K562 (cell line): ENCODE data around the gene RPLP2. TPM values are rescaled to one million over a fixed set of nuclear protein-coding genes. Genes with fewer than 3 reads are reported as not detected.

Experiments used
- ETV6 ChIP-seq, 3 experiments: fragments of 150-350 bp in 1 of 3; sonication (generic) in 1 of 3; formaldehyde crosslinking in 1 of 3; IDR thresholded peaks; 2 replicates each; pipeline versions ENCODE4 v1.6.1 to v1.8.0; 2014 to 2022; ENCODE audit warnings: borderline replicate concordance in 2 of 3, low read depth in 2 of 3, antibody characterized with exemption in 1 of 3, low read length in 1 of 3, mild to moderate bottlenecking in 1 of 3, missing genetic modification reagents in 1 of 3
- KDM4B ChIP-seq, 2 experiments: fragments of 450-650 bp in 1 of 2; sonication (generic) in 1 of 2; IDR thresholded peaks; 2 replicates each; pipeline ENCODE4 v1.6.1; 2016 to 2017; ENCODE audit warnings: borderline replicate concordance in 2 of 2, antibody characterized with exemption in 1 of 2, low read depth in 1 of 2, mild to moderate bottlenecking in 1 of 2
- ZKSCAN1 ChIP-seq: fragments of 150-350 bp; IDR thresholded peaks from 2 replicates; pipeline ENCODE4 v1.6.1; 2016; ENCODE audit warnings: low read depth, low read length
- polyA plus RNA-seq, 8 experiments: library from polyadenylated mRNA; depleted of rRNA in 4 of 8; stranded (reverse) in 5 of 8; unstranded in 3 of 8; fragments of >200 nt; fragmentation: Nextera tagmentation in 2 of 8; fragmentation: Illumina TruSeq in 1 of 8; extraction: Ambion mirVana in 2 of 8; extraction: Trizol in 1 of 8; gene quantifications; 2 replicates each; pipeline versions ENCODE4 v1.2.1 to v1.2.3, GENCODE V29; 2011 to 2014; ENCODE audit warnings: inconsistent platforms in 1 of 8, missing spikeins in 1 of 8
- total RNA-seq, 7 experiments: library from RNA; depleted of rRNA in 6 of 7; stranded (reverse); fragments of >200 nt in 6 of 7; fragmentation: Illumina TruSeq in 2 of 7; extraction: Trizol in 2 of 7; gene quantifications; 2 replicates each; pipeline versions ENCODE4 v1.2.1 to v1.2.3, GENCODE V29; 2011 to 2021; ENCODE audit warnings: low replicate concordance in 1 of 7
- TF ChIP-seq, protein P1 (sequence below): sonication (generic); formaldehyde crosslinking; IDR thresholded peaks from 2 replicates; pipeline ENCODE4 v1.8.1; 2023; ENCODE audit warnings: missing genetic modification reagents, mild to moderate bottlenecking, borderline replicate concordance
- TF ChIP-seq, protein P2 (sequence below): fragments of 450-650 bp; formaldehyde crosslinking; IDR thresholded peaks from 2 replicates; pipeline ENCODE4 v1.4.0; 2022; ENCODE audit warnings: missing genetic modification characterization
- TF ChIP-seq, protein P3 (sequence below): IDR thresholded peaks from 2 replicates; pipeline ENCODE4 v1.6.1; 2014; ENCODE audit warnings: antibody characterized with exemption
- TF ChIP-seq, protein P4 (sequence below): fragments of 450-650 bp; IDR thresholded peaks from 2 replicates; pipeline ENCODE4 v1.6.1; 2017; ENCODE audit warnings: mild to moderate bottlenecking, moderate library complexity
- TF ChIP-seq, protein P5 (sequence below): fragments of 450-650 bp; IDR thresholded peaks from 2 replicates; pipeline ENCODE4 v1.7.0; 2016; ENCODE audit warnings: borderline replicate concordance
- TF ChIP-seq, protein P6 (sequence below), 2 experiments: IDR thresholded peaks in 1 of 2; conservative IDR thresholded peaks in 1 of 2; 2 replicates each; pipeline ENCODE4 v1.6.1; 2016; ENCODE audit warnings: low read depth in 2 of 2, mild to moderate bottlenecking in 1 of 2, missing compliant biosample characterization in 1 of 2, missing genetic modification characterization in 1 of 2, moderate library complexity in 1 of 2

The RPLP2 gene
- total and polyA plus RNA-seq, 9 of the 15 experiments (the other 6 are each of a cell fraction or from before 2014, with no cell fraction given), result 528 to 3,807 (median 1,633) TPM

DNA sequence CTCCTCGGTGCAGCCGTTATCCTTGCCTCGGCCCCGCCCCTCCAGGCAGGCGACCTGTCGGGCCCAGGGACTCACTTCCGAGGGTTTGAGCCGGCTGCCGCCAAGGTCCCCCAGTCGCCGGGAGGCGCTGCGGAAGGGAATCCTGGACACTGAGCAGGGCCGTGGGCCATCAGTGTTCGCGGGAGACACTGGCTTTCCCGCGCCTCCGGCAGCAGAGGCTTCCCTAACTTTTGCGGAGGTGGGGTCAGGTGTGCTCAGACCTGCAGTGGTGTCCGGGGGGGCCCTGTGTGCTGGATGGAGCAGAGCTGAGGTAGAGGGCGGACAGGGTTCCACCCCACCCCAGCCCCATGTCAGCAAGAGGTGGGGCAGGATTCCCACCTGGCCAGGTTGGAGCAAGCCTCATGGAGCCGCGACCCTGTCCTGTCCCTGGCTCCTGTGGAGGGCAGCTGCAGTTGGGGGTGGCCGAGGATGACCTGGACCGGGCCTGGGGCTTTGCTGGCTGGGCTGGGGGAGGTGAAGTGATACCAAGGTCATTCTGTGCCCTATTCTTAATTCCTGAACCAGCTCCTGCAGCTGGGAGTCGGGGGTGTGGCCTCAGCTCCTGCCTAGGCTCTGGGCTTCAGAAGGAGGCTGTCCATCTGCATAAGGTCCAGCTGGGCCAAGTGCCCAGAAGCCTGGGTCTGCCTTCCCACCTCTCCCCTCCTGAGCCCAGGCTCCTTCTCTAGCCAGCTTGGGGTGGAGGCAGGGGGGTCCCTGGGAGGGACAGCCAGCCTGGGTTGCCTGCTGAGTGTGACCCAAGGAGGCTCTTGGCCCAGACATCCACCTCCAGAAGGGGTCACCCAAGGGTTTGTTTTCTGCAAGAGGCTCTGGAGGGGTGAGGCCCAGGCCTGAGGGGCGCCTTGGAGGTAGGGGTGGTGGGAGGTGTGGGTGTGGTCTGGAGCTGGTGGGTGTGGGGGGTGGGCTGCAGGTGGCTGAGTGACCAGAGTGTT, 41.3 kb downstream of the RPLP2 start (continued):
- TF ChIP-seq, protein P1, sequence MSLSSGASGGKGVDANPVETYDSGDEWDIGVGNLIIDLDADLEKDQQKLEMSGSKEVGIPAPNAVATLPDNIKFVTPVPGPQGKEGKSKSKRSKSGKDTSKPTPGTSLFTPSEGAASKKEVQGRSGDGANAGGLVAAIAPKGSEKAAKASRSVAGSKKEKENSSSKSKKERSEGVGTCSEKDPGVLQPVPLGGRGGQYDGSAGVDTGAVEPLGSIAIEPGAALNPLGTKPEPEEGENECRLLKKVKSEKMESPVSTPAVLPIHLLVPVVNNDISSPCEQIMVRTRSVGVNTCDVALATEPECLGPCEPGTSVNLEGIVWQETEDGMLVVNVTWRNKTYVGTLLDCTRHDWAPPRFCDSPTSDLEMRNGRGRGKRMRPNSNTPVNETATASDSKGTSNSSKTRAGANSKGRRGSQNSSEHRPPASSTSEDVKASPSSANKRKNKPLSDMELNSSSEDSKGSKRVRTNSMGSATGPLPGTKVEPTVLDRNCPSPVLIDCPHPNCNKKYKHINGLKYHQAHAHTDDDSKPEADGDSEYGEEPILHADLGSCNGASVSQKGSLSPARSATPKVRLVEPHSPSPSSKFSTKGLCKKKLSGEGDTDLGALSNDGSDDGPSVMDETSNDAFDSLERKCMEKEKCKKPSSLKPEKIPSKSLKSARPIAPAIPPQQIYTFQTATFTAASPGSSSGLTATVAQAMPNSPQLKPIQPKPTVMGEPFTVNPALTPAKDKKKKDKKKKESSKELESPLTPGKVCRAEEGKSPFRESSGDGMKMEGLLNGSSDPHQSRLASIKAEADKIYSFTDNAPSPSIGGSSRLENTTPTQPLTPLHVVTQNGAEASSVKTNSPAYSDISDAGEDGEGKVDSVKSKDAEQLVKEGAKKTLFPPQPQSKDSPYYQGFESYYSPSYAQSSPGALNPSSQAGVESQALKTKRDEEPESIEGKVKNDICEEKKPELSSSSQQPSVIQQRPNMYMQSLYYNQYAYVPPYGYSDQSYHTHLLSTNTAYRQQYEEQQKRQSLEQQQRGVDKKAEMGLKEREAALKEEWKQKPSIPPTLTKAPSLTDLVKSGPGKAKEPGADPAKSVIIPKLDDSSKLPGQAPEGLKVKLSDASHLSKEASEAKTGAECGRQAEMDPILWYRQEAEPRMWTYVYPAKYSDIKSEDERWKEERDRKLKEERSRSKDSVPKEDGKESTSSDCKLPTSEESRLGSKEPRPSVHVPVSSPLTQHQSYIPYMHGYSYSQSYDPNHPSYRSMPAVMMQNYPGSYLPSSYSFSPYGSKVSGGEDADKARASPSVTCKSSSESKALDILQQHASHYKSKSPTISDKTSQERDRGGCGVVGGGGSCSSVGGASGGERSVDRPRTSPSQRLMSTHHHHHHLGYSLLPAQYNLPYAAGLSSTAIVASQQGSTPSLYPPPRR (CRISPR knock-in tag), result no peak
- TF ChIP-seq, protein P2, sequence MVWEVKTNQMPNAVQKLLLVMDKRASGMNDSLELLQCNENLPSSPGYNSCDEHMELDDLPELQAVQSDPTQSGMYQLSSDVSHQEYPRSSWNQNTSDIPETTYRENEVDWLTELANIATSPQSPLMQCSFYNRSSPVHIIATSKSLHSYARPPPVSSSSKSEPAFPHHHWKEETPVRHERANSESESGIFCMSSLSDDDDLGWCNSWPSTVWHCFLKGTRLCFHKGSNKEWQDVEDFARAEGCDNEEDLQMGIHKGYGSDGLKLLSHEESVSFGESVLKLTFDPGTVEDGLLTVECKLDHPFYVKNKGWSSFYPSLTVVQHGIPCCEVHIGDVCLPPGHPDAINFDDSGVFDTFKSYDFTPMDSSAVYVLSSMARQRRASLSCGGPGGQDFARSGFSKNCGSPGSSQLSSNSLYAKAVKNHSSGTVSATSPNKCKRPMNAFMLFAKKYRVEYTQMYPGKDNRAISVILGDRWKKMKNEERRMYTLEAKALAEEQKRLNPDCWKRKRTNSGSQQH, result no peak
- TF ChIP-seq, protein P3, sequence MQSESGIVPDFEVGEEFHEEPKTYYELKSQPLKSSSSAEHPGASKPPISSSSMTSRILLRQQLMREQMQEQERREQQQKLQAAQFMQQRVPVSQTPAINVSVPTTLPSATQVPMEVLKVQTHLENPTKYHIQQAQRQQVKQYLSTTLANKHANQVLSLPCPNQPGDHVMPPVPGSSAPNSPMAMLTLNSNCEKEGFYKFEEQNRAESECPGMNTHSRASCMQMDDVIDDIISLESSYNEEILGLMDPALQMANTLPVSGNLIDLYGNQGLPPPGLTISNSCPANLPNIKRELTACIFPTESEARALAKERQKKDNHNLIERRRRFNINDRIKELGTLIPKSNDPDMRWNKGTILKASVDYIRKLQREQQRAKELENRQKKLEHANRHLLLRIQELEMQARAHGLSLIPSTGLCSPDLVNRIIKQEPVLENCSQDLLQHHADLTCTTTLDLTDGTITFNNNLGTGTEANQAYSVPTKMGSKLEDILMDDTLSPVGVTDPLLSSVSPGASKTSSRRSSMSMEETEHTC, result no peak
- no peak for TF ChIP-seq KDM4B (IDR thresholded peaks at IDR 0.05; ENCODE audit: borderline replicate concordance in 2 of 2, low read depth in 1 of 2)
- TF ChIP-seq ETV6 (IDR thresholded peaks at IDR 0.05; ENCODE audit: borderline replicate concordance in 1 of 2, low read depth in 2 of 2, low read length in 1 of 2), result no peak
- TF ChIP-seq ETV6 (CRISPR knock-in tag; IDR thresholded peaks at IDR 0.05; ENCODE audit: borderline replicate concordance), result no peak
- TF ChIP-seq, protein P4, sequence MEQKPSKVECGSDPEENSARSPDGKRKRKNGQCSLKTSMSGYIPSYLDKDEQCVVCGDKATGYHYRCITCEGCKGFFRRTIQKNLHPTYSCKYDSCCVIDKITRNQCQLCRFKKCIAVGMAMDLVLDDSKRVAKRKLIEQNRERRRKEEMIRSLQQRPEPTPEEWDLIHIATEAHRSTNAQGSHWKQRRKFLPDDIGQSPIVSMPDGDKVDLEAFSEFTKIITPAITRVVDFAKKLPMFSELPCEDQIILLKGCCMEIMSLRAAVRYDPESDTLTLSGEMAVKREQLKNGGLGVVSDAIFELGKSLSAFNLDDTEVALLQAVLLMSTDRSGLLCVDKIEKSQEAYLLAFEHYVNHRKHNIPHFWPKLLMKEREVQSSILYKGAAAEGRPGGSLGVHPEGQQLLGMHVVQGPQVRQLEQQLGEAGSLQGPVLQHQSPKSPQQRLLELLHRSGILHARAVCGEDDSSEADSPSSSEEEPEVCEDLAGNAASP, result no peak
- no peak for TF ChIP-seq ZKSCAN1
- TF ChIP-seq, protein P5, sequence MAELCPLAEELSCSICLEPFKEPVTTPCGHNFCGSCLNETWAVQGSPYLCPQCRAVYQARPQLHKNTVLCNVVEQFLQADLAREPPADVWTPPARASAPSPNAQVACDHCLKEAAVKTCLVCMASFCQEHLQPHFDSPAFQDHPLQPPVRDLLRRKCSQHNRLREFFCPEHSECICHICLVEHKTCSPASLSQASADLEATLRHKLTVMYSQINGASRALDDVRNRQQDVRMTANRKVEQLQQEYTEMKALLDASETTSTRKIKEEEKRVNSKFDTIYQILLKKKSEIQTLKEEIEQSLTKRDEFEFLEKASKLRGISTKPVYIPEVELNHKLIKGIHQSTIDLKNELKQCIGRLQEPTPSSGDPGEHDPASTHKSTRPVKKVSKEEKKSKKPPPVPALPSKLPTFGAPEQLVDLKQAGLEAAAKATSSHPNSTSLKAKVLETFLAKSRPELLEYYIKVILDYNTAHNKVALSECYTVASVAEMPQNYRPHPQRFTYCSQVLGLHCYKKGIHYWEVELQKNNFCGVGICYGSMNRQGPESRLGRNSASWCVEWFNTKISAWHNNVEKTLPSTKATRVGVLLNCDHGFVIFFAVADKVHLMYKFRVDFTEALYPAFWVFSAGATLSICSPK, result no peak
- TF ChIP-seq, protein P6, sequence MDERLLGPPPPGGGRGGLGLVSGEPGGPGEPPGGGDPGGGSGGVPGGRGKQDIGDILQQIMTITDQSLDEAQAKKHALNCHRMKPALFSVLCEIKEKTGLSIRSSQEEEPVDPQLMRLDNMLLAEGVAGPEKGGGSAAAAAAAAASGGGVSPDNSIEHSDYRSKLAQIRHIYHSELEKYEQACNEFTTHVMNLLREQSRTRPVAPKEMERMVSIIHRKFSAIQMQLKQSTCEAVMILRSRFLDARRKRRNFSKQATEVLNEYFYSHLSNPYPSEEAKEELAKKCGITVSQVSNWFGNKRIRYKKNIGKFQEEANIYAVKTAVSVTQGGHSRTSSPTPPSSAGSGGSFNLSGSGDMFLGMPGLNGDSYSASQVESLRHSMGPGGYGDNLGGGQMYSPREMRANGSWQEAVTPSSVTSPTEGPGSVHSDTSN (CRISPR knock-in tag; IDR thresholded peaks at IDR 0.05; ENCODE audit: low read depth), result no peak
- TF ChIP-seq, protein P6 (tag; conservative IDR thresholded peaks at IDR 0.05; ENCODE audit: low read depth), result no peak
